Calu3 (cell line): ENCODE results near the gene TADA3. TPM values are rescaled to one million over a fixed set of nuclear protein-coding genes. Genes with fewer than 3 reads are reported as not detected.

Experiments
- BruUV-seq: library from RNA; stranded (reverse); fragments of 400-500 nt; replicated peaks from 2 replicates; lab custom pipeline; 2021; lab: Mats Ljungman, UMichigan
- CTCF ChIA-PET: fragments of 300-600 bp; sonication (Branson Sonifier 250); formaldehyde crosslinking; loops from one replicate; lab custom pipeline; 2022; ENCODE audit warnings: antibody characterized with exemption; lab: Charles Lee
- DNase-seq: peaks from one replicate; pipeline ENCODE4 v3.0.0; 2022
- H3K27ac Mint-ChIP-seq: one replicate; pipeline ENCODE4 v1.8.0; 2022; ENCODE audit warnings: mixed read lengths; ENCODE audit not compliant: unreplicated experiment
- H3K27me3 Mint-ChIP-seq: one replicate; pipeline ENCODE4 v1.8.0; 2022; ENCODE audit warnings: mixed read lengths; ENCODE audit not compliant: unreplicated experiment
- H3K36me3 Mint-ChIP-seq: one replicate; pipeline ENCODE4 v1.8.0; 2022; ENCODE audit warnings: mild to moderate bottlenecking, moderate library complexity, mixed read lengths; ENCODE audit not compliant: insufficient read depth, unreplicated experiment
- H3K4me1 Mint-ChIP-seq: one replicate; pipeline ENCODE4 v1.8.0; 2022; ENCODE audit warnings: mild to moderate bottlenecking, low read depth, mixed read lengths; ENCODE audit not compliant: unreplicated experiment
- H3K4me3 Mint-ChIP-seq: one replicate; pipeline ENCODE4 v1.8.0; 2022; ENCODE audit warnings: mild to moderate bottlenecking, low read depth, moderate library complexity, mixed read lengths; ENCODE audit not compliant: unreplicated experiment
- H3K9me3 Mint-ChIP-seq: one replicate; pipeline ENCODE4 v1.8.0; 2022; ENCODE audit warnings: low read depth, mixed read lengths; ENCODE audit not compliant: unreplicated experiment
- CTCF ChIP-seq: fragments of 200-600 bp; IDR thresholded peaks from one replicate; pipeline ENCODE4 v1.8.0; 2022; ENCODE audit warnings: antibody characterized with exemption; ENCODE audit not compliant: unreplicated experiment
- intact Hi-C: fragments of 100-400 bp; cut with micrococcal nuclease; formaldehyde crosslinking; loops from one replicate; pipeline ENCODE4 v1.10.0; 2022; ENCODE audit not compliant: unreplicated experiment
- total RNA-seq: library from RNA; stranded (reverse); gene quantifications from 2 replicates; pipeline ENCODE4 v1.2.3, GENCODE V29; 2022

Gene TADA3
- total RNA-seq, 1 experiment from 2014 or later = 48.5 TPM

GRCh38 chr3:9754678-9755077 is 37.6 kb downstream of the TADA3 start:
- no TSS peak for BruUV-seq
- Mint-ChIP-seq H3K9me3 (no peaks in the 10 kb centered on the region), H3K4me1 (peaks cover 7% of the 10 kb centered on the region), H3K27me3 (no peaks in the 10 kb centered on the region), H3K36me3 (peaks cover 27% of the 10 kb centered on the region), H3K4me3 (no peak overlapping the region), H3K27ac (no peak overlapping the region)
- TF ChIP-seq CTCF = no peak
- no peak for DNase-seq
- intact Hi-C loops = no loop called here
- CTCF ChIA-PET = no interaction called here

- DNase-seq = peak; percentile 17
- Mint-ChIP-seq H3K4me1 (peaks cover 7% of the 10 kb centered on the region), H3K27me3 (no peaks in the 10 kb centered on the region), H3K36me3 (peaks cover 30% of the 10 kb centered on the region), H3K9me3 (no peaks in the 10 kb centered on the region), H3K27ac (no peak overlapping the region), H3K4me3 (peak overlapping the region; percentile 88)
- intact Hi-C loops = no loop called here
- CTCF ChIA-PET = no interaction called here
- TSS peak; percentile 61 for BruUV-seq
- no peak for TF ChIP-seq CTCF
These were observed 41.5 kb downstream of the TADA3 start for GRCh38 chr3:9750556-9751411.

GRCh38 chr3:9749645-9750555 is 42.4 kb downstream of the TADA3 start, which contains the start of gene OGG1:
Gene OGG1 (plus strand): TSS chr3:9749952. CDS start chr3:9750287, 335 bp downstream.
- no peaks in the 10 kb centered on the region for H3K9me3 Mint-ChIP-seq
- H3K4me1 Mint-ChIP-seq = peaks cover 7% of the 10 kb centered on the region
- peaks cover 32% of the 10 kb centered on the region for H3K36me3 Mint-ChIP-seq
- H3K27me3 Mint-ChIP-seq = no peaks in the 10 kb centered on the region
- CTCF ChIA-PET = interaction anchor here (0.6 to 1.4 kb wide), 6 partner anchors 19 to 370 kb away, joined by 3 to 5 read pairs (median 4); partner anchors contain the start of gene TADA3
- peak; percentile 95 for DNase-seq
- no peak for TF ChIP-seq CTCF
- peak within 1 kb of the TSS; percentile 76 for H3K27ac Mint-ChIP-seq
- peak within 1 kb of the TSS; percentile 88 for H3K4me3 Mint-ChIP-seq
- no TSS peak for BruUV-seq
- intact Hi-C loops = no loop called here

GRCh38 chr3:9749296-9749644 is 43.0 kb downstream of the TADA3 start:
- no peaks in the 10 kb centered on the region for H3K9me3 Mint-ChIP-seq
- TF ChIP-seq CTCF = no peak
- peaks cover 32% of the 10 kb centered on the region for H3K36me3 Mint-ChIP-seq
- H3K27ac Mint-ChIP-seq = peak overlapping the region; percentile 76
- CTCF ChIA-PET = interaction anchor here (0.6 to 1.4 kb wide), 5 partner anchors 19 to 369 kb away, joined by 3 to 5 read pairs (median 3); no protein-coding TSS in a partner anchor
- peak overlapping the region; percentile 88 for H3K4me3 Mint-ChIP-seq
- H3K4me1 Mint-ChIP-seq = peaks cover 7% of the 10 kb centered on the region
- DNase-seq = no peak
- no TSS peak for BruUV-seq
- H3K27me3 Mint-ChIP-seq = no peaks in the 10 kb centered on the region
- intact Hi-C loops = no loop called here
